Stimulated activated CD4-positive, alpha-beta T cell treated with anti-CD3 and anti-CD28 coated beads, Interleukin-12 subunit alpha, Interleukin-12 subunit beta, amount 100 ng/mL, for 48 hours (primary cell): Measurements from ENCODE around the gene KRT81.
"Not testable (repeated sequence)": the region's sequence is repeated elsewhere in the genome, so short reads cannot be mapped to it uniquely, and the experiment has no call there.

Experiments used
- DNase-seq, 3 donors: peaks; one replicate each; pipeline ENCODE4 v3.0.0-alpha.2; 2020; ENCODE audit warnings: low read depth in 2 of 3, low spot score in 1 of 3

The KRT81 gene

DNA sequence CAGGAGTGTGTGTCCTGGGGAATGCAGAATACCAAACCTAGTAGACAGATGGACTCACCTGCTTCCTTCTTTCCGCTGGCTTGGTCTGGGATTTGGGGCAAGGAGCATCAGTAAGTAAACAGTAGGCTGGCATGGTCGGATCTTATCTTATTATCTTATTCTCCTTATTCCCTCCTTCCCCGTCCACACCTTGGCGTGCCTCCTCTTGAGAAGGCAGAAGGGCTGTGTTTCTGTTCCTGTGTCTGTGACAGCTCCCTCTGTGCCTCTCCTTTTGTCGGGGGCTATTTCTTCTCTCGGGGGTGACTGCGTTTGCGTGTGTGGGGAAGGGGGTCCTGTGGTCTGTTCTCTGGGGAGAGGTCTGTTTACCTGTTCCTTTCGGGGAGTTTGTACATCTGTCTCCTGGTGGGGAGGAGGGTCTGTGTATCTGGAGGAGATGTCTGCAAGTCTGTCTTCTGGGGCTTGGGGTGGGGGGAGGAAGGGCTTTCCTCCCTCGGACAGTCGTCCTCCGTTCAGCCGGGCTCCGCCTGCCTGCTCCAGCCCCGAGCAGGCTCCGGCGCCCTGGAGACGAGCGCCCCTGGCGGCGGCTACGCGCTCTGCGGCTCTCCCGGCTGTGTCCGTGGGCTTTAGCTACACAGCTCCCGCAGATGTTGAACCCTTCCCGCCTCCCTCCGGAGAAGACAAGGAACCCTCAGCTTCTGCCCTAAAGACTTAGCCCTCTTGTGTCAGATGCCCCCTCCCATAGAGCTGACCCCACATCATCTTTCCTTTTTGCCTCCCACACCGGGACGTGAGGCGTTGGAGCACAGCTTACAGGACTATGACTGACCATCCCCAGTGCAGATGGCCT, 12.5 kb downstream of the KRT81 start:
- DNase-seq, result peak; percentile 49 to 72 (median 61)

- DNase-seq, result no peak
Observed at GRCh38 chr12:52277486-52278245, 13.7 kb downstream of the KRT81 start.

- DNase-seq, result no peak
Observed at GRCh38 chr12:52275686-52276085, 15.6 kb downstream of the KRT81 start.

DNA sequence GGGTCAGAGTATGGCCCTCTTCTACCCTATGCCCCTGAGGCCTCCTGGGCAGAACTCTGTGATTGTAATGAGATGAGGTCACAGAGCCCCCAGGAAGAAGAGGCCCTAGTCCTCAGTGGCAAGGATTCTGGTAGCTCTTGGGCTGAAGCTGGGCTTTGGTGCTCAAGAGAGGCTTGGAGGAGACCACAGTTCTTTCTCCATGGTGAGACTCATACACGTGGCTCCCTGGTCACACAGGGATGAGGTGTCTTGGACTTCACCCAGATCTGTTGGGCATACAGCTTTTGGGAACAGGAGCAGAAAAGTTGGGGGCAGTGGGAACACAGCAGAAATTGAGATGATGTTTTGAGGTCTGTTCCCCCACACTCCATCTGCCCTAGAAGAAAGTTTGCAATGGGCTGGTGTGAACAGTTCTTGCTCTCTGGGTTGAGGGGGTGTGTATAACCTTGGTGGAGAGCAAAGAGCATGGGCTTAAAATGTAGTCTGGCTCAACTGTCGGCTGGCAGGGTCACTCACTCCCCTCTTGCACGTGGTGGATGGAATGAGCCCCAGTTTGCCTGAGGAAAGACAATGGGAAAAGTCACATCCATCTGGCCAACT, 16.7 kb downstream of the KRT81 start, which contains the start of gene KRT86:
Gene KRT86, plus strand, starts transcription at position 125 of the 600 bp plus-strand sequence. CDS start 27,272 bp downstream, outside the sequence.
- DNase-seq, result no peak

- no peak for DNase-seq
Observed at GRCh38 chr12:52271158-52271557, 20.2 kb downstream of the KRT81 start.

DNA sequence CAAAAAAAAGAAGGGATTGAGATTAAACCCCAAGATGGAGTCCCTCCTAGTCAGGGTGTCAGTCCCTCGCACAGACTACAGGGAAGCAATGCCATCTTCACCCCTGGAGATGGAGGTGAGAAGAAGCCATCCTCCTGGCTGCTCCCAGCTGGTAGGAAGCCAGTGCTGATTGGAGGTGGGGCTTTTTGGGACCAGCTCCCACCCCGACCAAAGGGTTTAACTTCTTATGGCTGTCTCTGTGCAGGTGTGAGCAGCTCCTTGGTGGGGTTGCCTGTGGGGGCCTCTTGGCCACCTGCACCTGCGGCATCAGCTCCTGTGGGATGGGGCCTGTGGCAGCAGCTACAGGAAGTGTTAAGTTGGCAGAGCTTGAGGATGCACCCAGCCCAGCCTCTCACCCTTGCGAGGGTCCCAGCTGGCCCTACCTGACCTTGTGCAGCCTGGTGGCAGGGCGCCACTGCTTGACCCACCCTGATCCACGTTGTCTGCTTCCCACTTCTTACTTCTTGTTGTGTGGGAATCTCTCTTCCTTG, 20.7 kb downstream of the KRT81 start:
- DNase-seq, result no peak

DNA sequence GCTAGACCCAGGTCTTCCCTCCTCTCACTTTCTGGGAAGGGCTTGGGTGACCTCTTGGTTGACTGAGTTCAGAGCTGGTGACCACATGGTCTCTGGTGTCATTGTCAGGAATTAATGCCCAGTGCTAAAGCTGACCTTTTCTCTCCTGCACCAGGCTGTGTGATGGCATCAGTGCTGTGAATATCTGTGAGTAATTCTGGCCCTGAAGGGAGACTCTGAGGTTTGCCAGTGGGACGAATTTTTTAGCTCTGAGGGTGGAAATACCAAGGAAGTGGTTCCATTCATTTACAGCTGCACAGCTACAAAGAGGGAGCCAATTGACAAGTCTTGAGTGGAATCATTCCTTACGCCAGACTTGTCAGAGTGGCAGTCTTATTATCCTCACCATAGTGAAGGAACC, 23.1 kb downstream of the KRT81 start:
- no peak for DNase-seq

GRCh38 chr12:52267699-52268098, 23.6 kb downstream of the KRT81 start:
- DNase-seq, result no peak

GRCh38 chr12:52267266-52267665, 24.1 kb downstream of the KRT81 start:
- DNase-seq, result no peak

GRCh38 chr12:52266514-52266913, 24.8 kb downstream of the KRT81 start:
- DNase-seq, result no peak

DNA sequence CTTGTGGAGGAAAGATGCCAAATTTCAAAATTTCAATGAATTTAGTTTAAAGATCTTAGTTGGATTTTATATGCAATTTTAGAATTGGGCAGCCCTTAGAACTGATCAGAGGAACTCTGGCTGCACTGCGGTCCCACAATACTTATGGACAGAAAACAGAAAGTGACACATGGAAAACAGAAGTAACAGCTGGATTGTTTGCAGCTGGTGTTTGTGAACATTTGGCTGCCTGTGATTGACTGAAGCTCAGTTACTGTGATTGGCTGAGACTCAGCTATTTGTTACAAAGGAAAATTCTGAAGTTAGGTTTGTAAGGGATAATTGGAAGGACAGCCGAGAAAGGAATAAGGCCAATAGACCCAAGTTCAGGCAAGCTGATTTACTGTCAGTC, 26.9 kb downstream of the KRT81 start:
- no peak for DNase-seq

DNA sequence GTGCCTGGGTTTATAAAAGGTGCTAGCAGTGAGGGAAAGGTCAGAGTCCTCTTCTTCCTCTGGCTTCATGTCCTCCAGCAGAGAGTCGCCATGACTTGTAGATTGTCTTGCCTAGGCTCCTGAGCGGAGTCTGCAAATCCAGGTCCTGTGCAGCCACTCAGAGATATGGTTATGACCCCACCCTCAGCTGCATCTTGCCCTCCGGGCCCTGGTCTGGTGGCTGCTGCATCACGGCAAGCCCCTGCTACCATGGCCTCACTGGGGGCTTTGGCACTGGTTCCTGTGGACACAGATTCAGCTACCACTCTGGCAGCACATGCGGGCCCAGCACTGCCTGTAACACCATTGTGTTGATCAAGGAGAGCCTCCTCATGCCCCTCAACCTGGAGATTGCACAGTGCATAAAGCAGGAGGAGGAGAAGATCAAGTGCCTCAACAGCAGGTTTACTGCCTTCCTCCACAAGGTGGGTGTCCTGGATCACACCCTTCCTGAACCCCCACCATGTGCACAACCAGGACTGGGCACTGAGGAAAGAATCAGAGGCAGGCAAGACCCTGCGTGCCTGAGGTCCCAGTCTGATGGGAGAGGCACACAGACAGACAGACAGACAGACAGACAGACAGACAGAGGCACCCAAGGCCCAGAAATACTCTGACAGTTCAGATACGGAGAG, 27.4 kb downstream of the KRT81 start:
- no peak for DNase-seq

DNA sequence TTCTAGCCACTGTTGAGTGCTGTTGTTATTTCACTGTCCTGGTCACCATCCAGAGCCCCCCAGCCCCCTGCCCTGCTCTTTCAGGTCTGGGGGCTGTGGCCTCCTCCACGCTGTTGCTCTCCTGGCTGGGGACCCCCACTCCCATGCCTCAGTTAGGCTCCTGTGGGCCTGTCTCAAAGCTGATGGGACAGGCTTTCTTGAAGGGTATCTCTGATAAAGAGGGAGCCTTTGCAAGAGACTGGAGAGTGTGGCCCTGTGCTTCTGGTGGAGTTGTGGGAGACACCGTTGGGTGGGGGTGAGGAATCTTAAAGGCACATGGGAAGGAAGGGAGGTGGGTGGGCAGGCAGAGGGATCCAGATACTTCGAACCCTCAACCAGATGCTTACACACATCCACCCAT, 29.0 kb downstream of the KRT81 start:
- no peak for DNase-seq

GRCh38 chr12:52261208-52261484, 30.2 kb downstream of the KRT81 start:
- no peak for DNase-seq

- DNase-seq, result no peak
Observed at GRCh38 chr12:52260361-52261207, 30.8 kb downstream of the KRT81 start.

- no peak for DNase-seq
Observed at GRCh38 chr12:52259657-52260243, 31.6 kb downstream of the KRT81 start.

GRCh38 chr12:52258335-52258901, 32.9 kb downstream of the KRT81 start:
- no peak for DNase-seq

DNA sequence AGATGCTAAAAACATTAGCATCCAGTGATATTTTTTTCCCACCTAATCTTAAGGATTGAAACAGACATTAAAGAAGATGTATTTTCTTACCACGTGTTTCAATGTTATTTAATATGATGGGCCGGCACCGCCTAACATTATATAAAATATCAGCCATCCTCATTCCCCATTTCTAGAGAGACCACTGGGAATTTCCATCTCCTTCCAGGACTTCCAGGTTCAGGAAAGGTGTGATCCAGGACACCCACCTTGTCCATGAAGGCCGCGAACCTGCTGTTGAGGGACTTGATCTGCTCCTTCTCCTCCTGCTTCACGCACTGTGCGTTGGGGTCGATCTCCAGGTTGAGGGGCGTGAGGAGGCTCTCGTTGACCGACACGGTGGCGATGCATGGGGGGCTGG, 33.4 kb downstream of the KRT81 start:
- DNase-seq, result not testable (repeated sequence)

GRCh38 chr12:52257074-52257551, 34.2 kb downstream of the KRT81 start:
- DNase-seq, result no peak

DNA sequence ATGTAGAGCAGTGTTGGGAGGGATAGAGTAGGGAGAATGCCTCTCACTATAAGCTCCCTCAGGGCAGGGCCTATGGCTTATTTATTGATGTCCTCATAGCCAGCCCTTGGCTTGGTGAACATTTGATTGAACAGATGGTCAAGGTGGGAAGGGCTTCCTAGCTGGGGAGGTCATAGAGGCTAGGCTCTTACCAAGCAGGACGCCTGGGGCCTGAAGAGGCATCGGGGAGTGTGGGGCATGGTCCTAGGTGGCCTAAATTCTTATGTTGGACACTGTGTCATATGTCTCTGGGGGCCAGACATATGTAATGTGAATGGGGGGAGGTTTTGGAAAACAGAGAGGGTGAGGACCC, 34.8 kb downstream of the KRT81 start:
- DNase-seq, result no peak
